IMR-90 (cell line): ENCODE data around the gene GSTA4. TPM values are rescaled to one million over a fixed set of nuclear protein-coding genes. Genes with fewer than 3 reads are reported as not detected.
A peak's percentile ranks its signal among the peaks of the same experiment; 100 is the strongest.

Experiments used
- ATAC-seq: fragments of 200-7000 bp; cut with Tn5 transposase; 2 replicates; pipeline ENCODE4 v1.9.1; 2020; ENCODE audit warnings: low read depth, mild to moderate bottlenecking, moderate library complexity
- BruUV-seq: library from RNA; stranded (reverse); fragments of 400-500 nt; replicated peaks from 2 replicates; lab custom pipeline; 2021; lab: Mats Ljungman, UMichigan
- CTCF ChIA-PET: fragments of 300-600 bp; formaldehyde crosslinking; extraction: SDS; loops from one replicate; lab custom pipeline; 2021; ENCODE audit warnings: antibody characterized with exemption; lab: Yijun Ruan, JAX
- POLR2A ChIA-PET: fragments of 300-600 bp; sonication (Branson Sonifier 250); formaldehyde crosslinking; loops from one replicate; lab custom pipeline; 2022; ENCODE audit warnings: antibody characterized with exemption; ENCODE audit not compliant: unreplicated experiment; lab: Charles Lee
- DNase-seq: peaks from one replicate; pipeline ENCODE4 v3.0.0; 2013
- H2AFZ ChIP-seq: replicated peaks from 2 replicates; pipeline ENCODE3; 2013; ENCODE audit warnings: low read length, mild to moderate bottlenecking; ENCODE audit not compliant: poor library complexity
- H2AK5ac ChIP-seq: 2 replicates; pipeline ENCODE4 v1.6.1; 2013; ENCODE audit warnings: low read depth, low read length, inconsistent platforms
- H2AK9ac ChIP-seq: replicated peaks from 2 replicates; pipeline ENCODE3; 2013; ENCODE audit warnings: mild to moderate bottlenecking, low read depth, low read length, moderate library complexity; ENCODE audit not compliant: poor library complexity
- H2BK120ac ChIP-seq: 2 replicates; pipeline ENCODE4 v1.6.1; 2013; ENCODE audit warnings: low read depth, low read length, inconsistent platforms
- H2BK15ac ChIP-seq: 3 replicates; pipeline ENCODE4 v1.6.1; 2013; ENCODE audit warnings: low read depth, low read length, inconsistent platforms
- H2BK20ac ChIP-seq: 2 replicates; pipeline ENCODE4 v1.6.1; 2013; ENCODE audit warnings: low read depth, mild to moderate bottlenecking, inconsistent platforms, low read length, moderate library complexity
- H2BK5ac ChIP-seq: 2 replicates; pipeline ENCODE4 v1.6.1; 2013; ENCODE audit warnings: mild to moderate bottlenecking, low read depth, low read length, inconsistent platforms; ENCODE audit not compliant: poor library complexity, severe bottlenecking
- H3K14ac ChIP-seq: replicated peaks from 2 replicates; pipeline ENCODE4 v1.6.1; 2013; ENCODE audit warnings: low read depth, low read length, inconsistent platforms
- H3K18ac ChIP-seq: 2 replicates; pipeline ENCODE4 v1.6.1; 2013; ENCODE audit warnings: low read depth, low read length, control low read depth
- H3K23ac ChIP-seq: 2 replicates; pipeline ENCODE4 v1.6.1; 2013; ENCODE audit warnings: low read depth, low read length, inconsistent platforms
- H3K27ac ChIP-seq: 2 replicates; pipeline ENCODE4 v1.5.1; 2013; ENCODE audit warnings: mild to moderate bottlenecking, control low read depth, low read length; ENCODE audit not compliant: insufficient read depth
- H3K27me3 ChIP-seq: 2 replicates; pipeline ENCODE4 v1.6.1; 2013; ENCODE audit warnings: low read length; ENCODE audit not compliant: control insufficient read depth, insufficient read depth
- H3K36me3 ChIP-seq: 2 replicates; pipeline ENCODE4 v1.6.1; 2013; ENCODE audit warnings: low read length, mixed read lengths; ENCODE audit not compliant: control insufficient read depth, insufficient read depth
- H3K4ac ChIP-seq: 2 replicates; pipeline ENCODE4 v1.6.1; 2013; ENCODE audit warnings: low read depth, low read length, inconsistent platforms
- H3K4me1 ChIP-seq: 2 replicates; pipeline ENCODE4 v1.6.1; 2013; ENCODE audit warnings: low read length, mixed read lengths; ENCODE audit not compliant: control insufficient read depth, insufficient read depth
- H3K4me2 ChIP-seq: 2 replicates; pipeline ENCODE4 v1.6.1; 2013; ENCODE audit warnings: low read depth, mild to moderate bottlenecking, control low read depth, low read length, moderate library complexity
- H3K4me3 ChIP-seq: 2 replicates; pipeline ENCODE4 v1.5.1; 2013; ENCODE audit warnings: low read depth, mild to moderate bottlenecking, control low read depth, low read length, moderate library complexity; ENCODE audit not compliant: insufficient read depth
- H3K56ac ChIP-seq: 2 replicates; pipeline ENCODE4 v1.6.1; 2013; ENCODE audit warnings: low read length, inconsistent platforms; ENCODE audit not compliant: insufficient read depth; ENCODE audit errors: extremely low read depth
- H3K79me1 ChIP-seq, 2 experiments: 2 replicates each; pipeline ENCODE4 v1.6.1; 2013; ENCODE audit warnings: low read length in 2 of 2, inconsistent platforms in 1 of 2, low read depth in 1 of 2
- H3K9ac ChIP-seq: 2 replicates; pipeline ENCODE4 v1.6.1; 2013; ENCODE audit warnings: low read depth, low read length, control low read depth
- H3K9me1 ChIP-seq: 2 replicates; pipeline ENCODE4 v1.6.1; 2013; ENCODE audit warnings: low read length, inconsistent platforms; ENCODE audit not compliant: insufficient read depth
- H3K9me3 ChIP-seq: 2 replicates; pipeline ENCODE4 v1.6.1; 2013; ENCODE audit warnings: low read length; ENCODE audit not compliant: control insufficient read depth, insufficient read depth
- H4K20me1 ChIP-seq: 2 replicates; pipeline ENCODE4 v1.6.1; 2013; ENCODE audit warnings: low read length, inconsistent platforms; ENCODE audit not compliant: insufficient read depth
- H4K5ac ChIP-seq: 2 replicates; pipeline ENCODE4 v1.6.1; 2013; ENCODE audit warnings: mild to moderate bottlenecking, low read depth, low read length, control low read depth
- H4K8ac ChIP-seq, 2 experiments: 2 replicates each; pipeline ENCODE4 v1.6.1; 2013; ENCODE audit warnings: low read depth in 2 of 2, low read length in 2 of 2, control low read depth in 1 of 2, inconsistent platforms in 1 of 2
- H4K91ac ChIP-seq: 2 replicates; pipeline ENCODE4 v1.6.1; 2013; ENCODE audit warnings: low read depth, low read length, inconsistent platforms; ENCODE audit not compliant: insufficient read depth
- POLR2A ChIP-seq: IDR thresholded peaks from 2 replicates; pipeline ENCODE4 v1.6.1; 2012; ENCODE audit warnings: mild to moderate bottlenecking, low read depth, low read length
- USF2 ChIP-seq: fragments of 150-350 bp; IDR thresholded peaks from 2 replicates; pipeline ENCODE4 v1.6.1; 2017; ENCODE audit warnings: mild to moderate bottlenecking, antibody characterized with exemption, low read length, low read depth
- WGBS, 2 experiments: methylation state at CpG; one replicate each; pipeline versions ENCODE4 v1.1.5 to v1.1.7; 2013; ENCODE audit warnings: missing lambda C conversion rate in 2 of 2; ENCODE audit not compliant: insufficient read length in 1 of 2; ENCODE audit errors: extremely low coverage in 2 of 2; 5-methylcytosine and 5-hydroxymethylcytosine counted together
- dilution Hi-C: fragments of 300-500 bp; cut with HindIII; formaldehyde crosslinking; loops from one replicate; pipeline ENCODE4 v1.14.3; 2018; ENCODE audit warnings: low sequenced_read_pairs; ENCODE audit not compliant: unreplicated experiment
- in situ Hi-C: fragments of 300-500 bp; cut with MboI; formaldehyde crosslinking; loops from 3 replicates; pipeline ENCODE4 v1.14.3; 2019; ENCODE audit warnings: low sequenced_read_pairs, inconsistent platforms, mixed read lengths
- intact Hi-C: fragments of 100-400 bp; cut with micrococcal nuclease; formaldehyde crosslinking; loops from 2 replicates; pipeline ENCODE4 v1.10.0; 2022
- polyA plus RNA-seq, 3 experiments: library from polyadenylated mRNA; depleted of rRNA; stranded (reverse); fragments of >200 nt; gene quantifications; 2 replicates each; pipeline ENCODE4 v1.2.3, GENCODE V29; 2012; ENCODE audit warnings: low replicate concordance in 1 of 3
- total RNA-seq: library from RNA; depleted of rRNA; stranded (reverse); fragments of >200 nt; gene quantifications from 2 replicates; pipeline ENCODE4 v1.2.3, GENCODE V29; 2012

GSTA4 gene
- total and polyA plus RNA-seq, 2 of the 4 experiments (the other 2 are of a cell fraction), result 26.9 to 35.6 TPM

- Histone ChIP-seq H4K8ac (no peak overlapping the region), H3K18ac (peak overlapping the region; percentile 80; the same call in 1 of the 2 replicates), H4K91ac (no peak overlapping the region), H3K27ac (peak overlapping the region; percentile 10; the same call in 1 of the 2 replicates), H3K4me3 (no peak overlapping the region), H3K4me2 (no peak overlapping the region), H3K79me1 (peaks cover 0 to 3% of the 10 kb centered on the region in 2 experiments; a peak in 1 of 4 replicates), H2AK5ac (no peak overlapping the region), H2BK120ac (no peak overlapping the region), H2AK9ac (no peak overlapping the region), H3K4me1 (peaks cover 13% of the 10 kb centered on the region), H2BK15ac (no peak overlapping the region), H4K20me1 (no peaks in the 10 kb centered on the region), H3K4ac (no peak overlapping the region), H2BK20ac (no peak overlapping the region), H2BK5ac (peak overlapping the region; percentile 32), H3K9me1 (peaks cover 5% of the 10 kb centered on the region), H3K56ac (no peak overlapping the region), H4K5ac (peak overlapping the region; percentile 47; the same call in 1 of the 2 replicates), H3K23ac (no peak overlapping the region), H3K14ac (no peak overlapping the region), H2AFZ (no peak overlapping the region), H3K27me3 (no peaks in the 10 kb centered on the region), H3K9me3 (no peaks in the 10 kb centered on the region), H3K36me3 (peaks cover 26% of the 10 kb centered on the region), H3K9ac (no peak overlapping the region)
- in situ Hi-C loops (no loop called here), intact Hi-C loops (no loop called here), dilution Hi-C loops (no loop called here)
- WGBS, 2 experiments, result no CpG with 5 or more reads among the region's 1 CpG
- peak; percentile 55 for DNase-seq
- ATAC-seq, result peak; percentile 80
- ChIA-PET CTCF (interaction anchor here (0.8 kb wide), 1 partner anchor 30 kb away, joined by 3 read pairs; no protein-coding TSS in a partner anchor), POLR2A (no interaction called here)
- BruUV-seq, result no TSS peak
- TF ChIP-seq POLR2A (no peak), USF2 (no peak)
These were observed 16.9 kb upstream of the GSTA4 start for GRCh38 chr6:53011979-53012378.
